Measurements from ENCODE around the gene SNAP29. TPM values are rescaled to one million over a fixed set of nuclear protein-coding genes. Genes with fewer than 3 reads are reported as not detected.
"Not testable (repeated sequence)": the region's sequence is repeated elsewhere in the genome, so short reads cannot be mapped to it uniquely, and the experiment has no call there.

SNAP29 gene
- total and polyA plus RNA-seq, 2 experiments from 2014 or later = 8.2 to 22.9 TPM

- TF ChIP-seq CTCF (conservative IDR thresholded peaks at IDR 0.05; ENCODE audit: low read depth in 2 of 2) (no peak), STAT1 (IDR thresholded peaks at IDR 0.05; ENCODE audit: unreplicated experiment) (no peak)
Measured at GRCh38 chr22:20819471-20819870, 39.3 kb upstream of the SNAP29 start (continued).

GRCh38 chr22:20821717-20822239 is 37.0 kb upstream of the SNAP29 start:
- not testable (repeated sequence) for H3K27me3 ChIP-seq (ENCODE audit: insufficient read depth); H3K27ac Mint-ChIP-seq; H3F3A ChIP-seq (replicated peaks; ENCODE audit: low read depth); H3K27me3 Mint-ChIP-seq (ENCODE audit: insufficient read depth, low read depth, poor library complexity); H3K27ac ChIP-seq (ENCODE audit: low read depth); H3K4me1 Mint-ChIP-seq; H3K4me3 ChIP-seq; H3K9me2 ChIP-seq (ENCODE audit: insufficient read depth); H3K9me3 Mint-ChIP-seq; ATAC-seq; H3K4me1 ChIP-seq (ENCODE audit: insufficient read depth); H4K20me1 ChIP-seq (replicated peaks; ENCODE audit: insufficient read depth); H3K4me3 Mint-ChIP-seq; H3K4me2 ChIP-seq; H3K79me2 ChIP-seq (replicated peaks; ENCODE audit: insufficient read depth); H3K36me3 ChIP-seq (ENCODE audit: insufficient read depth); H2AFZ ChIP-seq; DNase-seq (ENCODE audit: low spot score); H3K36me3 Mint-ChIP-seq (ENCODE audit: low read depth)

- no peaks in the 10 kb centered on the region for H3K36me3 Mint-ChIP-seq (ENCODE audit: low read depth)
- TF ChIP-seq STAT1 (IDR thresholded peaks at IDR 0.05; ENCODE audit: unreplicated experiment) = no peak
- no peak for TF ChIP-seq ETS1 (IDR thresholded peaks at IDR 0.05)
- no peak for TF ChIP-seq JUNB (IDR thresholded peaks at IDR 0.05; ENCODE audit: unreplicated experiment)
- TF ChIP-seq CREB1 (CRISPR knock-in tag; IDR thresholded peaks at IDR 0.05; ENCODE audit: low read depth) = no peak
- no peak for TF ChIP-seq ZNF462 (CRISPR knock-in tag; IDR thresholded peaks at IDR 0.05)
- TF ChIP-seq ZNF114 (CRISPR knock-in tag; IDR thresholded peaks at IDR 0.05) = no peak
- no peak overlapping the region for H3K4me3 Mint-ChIP-seq
- H3K9me2 ChIP-seq (ENCODE audit: insufficient read depth) = no peaks in the 10 kb centered on the region
- no peaks in the 10 kb centered on the region for H3K4me1 ChIP-seq (ENCODE audit: insufficient read depth)
- no peaks in the 10 kb centered on the region for H3K27me3 ChIP-seq (ENCODE audit: insufficient read depth)
- no peak overlapping the region for H3K27ac ChIP-seq (ENCODE audit: low read depth)
- H2AFZ ChIP-seq = no peak overlapping the region
- H3K27me3 Mint-ChIP-seq (ENCODE audit: insufficient read depth, low read depth, poor library complexity) = no peaks in the 10 kb centered on the region
- ATAC-seq (no peak), DNase-seq (ENCODE audit: low spot score) (no peak)
- H3F3A ChIP-seq (replicated peaks; ENCODE audit: low read depth) = no peaks in the 10 kb centered on the region
- H3K27ac Mint-ChIP-seq = no peak overlapping the region
- H3K79me2 ChIP-seq (replicated peaks; ENCODE audit: insufficient read depth) = no peaks in the 10 kb centered on the region
- peaks cover 5% of the 10 kb centered on the region; the same call in 1 of the 2 replicates for H4K20me1 ChIP-seq (replicated peaks; ENCODE audit: insufficient read depth)
- H3K4me1 Mint-ChIP-seq = no peaks in the 10 kb centered on the region
- H3K4me3 ChIP-seq = no peak overlapping the region
- peaks cover 3% of the 10 kb centered on the region; the same call in 1 of the 2 replicates for H3K36me3 ChIP-seq (ENCODE audit: insufficient read depth)
- no peak overlapping the region for H3K4me2 ChIP-seq
- H3K9me3 Mint-ChIP-seq = no peaks in the 10 kb centered on the region; the same call in 2 of the 3 replicates
Measured at GRCh38 chr22:20822240-20822639, 36.6 kb upstream of the SNAP29 start.

Data from GM23338 (cell line).